Activated CD4-positive, alpha-beta T cell treated with anti-CD3 and anti-CD28 coated beads for 1 hour (primary cell): ENCODE results near the gene PPP1R11.
"Not testable (repeated sequence)": the region's sequence is repeated elsewhere in the genome, so short reads cannot be mapped to it uniquely, and the experiment has no call there.

Source experiments
- DNase-seq: peaks from one replicate; pipeline ENCODE4 v3.0.0-alpha.2; 2020

The PPP1R11 gene, protein sequence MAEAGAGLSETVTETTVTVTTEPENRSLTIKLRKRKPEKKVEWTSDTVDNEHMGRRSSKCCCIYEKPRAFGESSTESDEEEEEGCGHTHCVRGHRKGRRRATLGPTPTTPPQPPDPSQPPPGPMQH

DNA sequence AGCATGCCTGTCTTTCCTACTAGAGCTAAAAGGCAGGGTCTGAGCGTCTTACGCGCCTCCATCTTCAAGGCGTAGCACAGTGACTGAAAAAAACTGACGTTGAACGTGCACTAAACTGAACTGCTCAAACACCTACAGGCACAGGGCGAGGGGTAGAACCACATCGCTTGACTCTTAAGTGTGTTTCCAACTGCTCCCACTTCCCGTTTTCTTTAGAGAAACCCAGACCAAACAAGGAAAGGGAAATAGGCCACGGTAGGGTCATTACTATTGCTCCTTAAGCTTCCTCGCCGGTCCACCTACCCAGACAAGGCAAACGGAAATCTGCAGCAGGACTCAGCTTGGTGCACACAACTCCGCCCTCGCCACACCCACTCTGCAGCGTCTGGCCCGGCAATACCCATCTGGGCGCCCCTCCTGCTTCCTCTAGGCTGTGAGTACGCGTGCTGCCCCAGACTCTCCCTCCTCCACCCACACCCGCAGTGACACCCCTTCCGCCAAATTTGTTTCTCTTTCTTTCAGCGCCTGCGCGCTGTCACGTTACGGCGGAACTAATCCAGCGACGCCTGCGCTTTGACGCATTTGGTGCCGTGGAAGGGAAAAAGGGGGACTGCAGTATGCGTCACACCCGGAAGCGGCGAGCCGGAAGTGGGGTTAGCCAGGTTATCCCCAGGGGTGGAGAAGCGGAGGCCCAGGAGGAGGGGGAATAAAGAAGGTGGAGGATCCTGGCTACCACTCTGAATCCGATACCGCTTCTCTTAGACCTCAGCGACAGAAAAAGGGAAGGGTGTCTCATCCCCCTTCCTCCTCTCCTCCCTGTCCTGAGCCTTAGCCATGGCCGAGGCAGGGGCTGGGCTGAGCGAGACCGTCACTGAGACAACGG lies at the start of gene PPP1R11:
Gene PPP1R11 (plus strand): TSS at position 622 of the 883 bp plus-strand sequence. CDS start 213 bp downstream, at position 835.
- peak; percentile 98 for DNase-seq

- no peak for DNase-seq
Measured at GRCh38 chr6:30019819-30020218, 47.2 kb upstream of the PPP1R11 start.

DNA sequence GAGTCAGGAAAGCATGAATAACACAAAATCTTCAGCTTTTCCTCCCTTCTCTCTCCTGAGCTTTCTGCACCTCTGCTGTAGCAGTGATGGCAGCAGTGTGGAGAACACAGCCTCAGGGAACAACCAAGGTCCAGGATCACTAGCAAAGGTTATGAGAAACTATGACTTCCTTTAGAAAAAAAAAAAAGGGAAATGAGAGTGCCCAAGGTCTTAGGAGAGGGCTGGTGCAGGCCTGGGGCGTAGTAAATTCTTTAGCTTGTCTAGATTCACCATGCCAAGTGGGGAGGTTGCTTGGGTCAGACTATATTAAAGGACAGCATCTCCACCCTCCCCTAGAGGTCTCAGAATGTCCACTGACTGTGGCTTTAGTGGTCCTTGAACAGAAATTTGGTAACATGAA lies 46.4 kb upstream of the PPP1R11 start:
- no peak for DNase-seq

- no peak for DNase-seq
Measured at GRCh38 chr6:30022189-30022588, 44.8 kb upstream of the PPP1R11 start.

GRCh38 chr6:30022712-30023111 lies 44.3 kb upstream of the PPP1R11 start:
- DNase-seq: not testable (repeated sequence)

- no peak for DNase-seq
Measured at GRCh38 chr6:30025186-30025585, 41.8 kb upstream of the PPP1R11 start.

DNA sequence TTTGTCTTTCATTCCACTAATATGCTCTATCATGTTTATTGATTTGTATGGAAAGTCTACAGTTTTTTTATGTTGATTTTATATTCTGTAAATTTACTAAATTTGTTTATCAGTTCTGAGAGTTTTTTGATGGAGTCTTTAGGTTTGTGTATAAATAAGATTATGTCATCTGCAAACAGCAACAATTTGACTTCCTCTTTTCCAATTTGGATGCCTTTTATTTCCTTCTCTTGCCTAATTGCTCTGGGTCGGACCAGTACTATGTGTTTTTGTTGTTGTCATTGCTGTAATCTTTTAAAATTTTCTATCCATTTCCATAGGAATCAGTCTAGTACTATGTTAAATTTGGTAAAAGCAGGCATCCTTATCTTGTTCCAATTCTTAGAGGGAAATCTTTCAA lies 37.4 kb upstream of the PPP1R11 start:
- no peak for DNase-seq

- no peak for DNase-seq
Measured at GRCh38 chr6:30031381-30031780, 35.6 kb upstream of the PPP1R11 start.

DNA sequence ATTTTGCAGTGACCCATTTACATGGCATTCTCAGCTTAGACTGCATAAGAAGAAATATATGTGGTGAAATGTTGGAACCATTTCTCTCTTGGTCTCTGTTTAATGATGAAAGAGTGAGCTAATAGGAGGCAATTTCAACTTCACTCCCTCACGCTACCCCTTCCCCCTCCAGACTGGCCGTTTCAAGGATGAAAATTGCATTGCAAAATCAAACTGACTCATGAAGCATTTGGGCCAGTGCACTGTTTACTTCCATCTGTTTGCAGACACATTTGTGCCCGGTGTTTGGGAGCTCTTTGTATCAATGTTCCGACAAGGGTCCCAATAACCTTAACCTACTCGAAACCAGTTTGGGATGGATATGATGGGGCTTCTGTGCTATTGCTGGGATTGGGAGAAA lies 33.6 kb upstream of the PPP1R11 start:
- DNase-seq: not testable (repeated sequence)

DNA sequence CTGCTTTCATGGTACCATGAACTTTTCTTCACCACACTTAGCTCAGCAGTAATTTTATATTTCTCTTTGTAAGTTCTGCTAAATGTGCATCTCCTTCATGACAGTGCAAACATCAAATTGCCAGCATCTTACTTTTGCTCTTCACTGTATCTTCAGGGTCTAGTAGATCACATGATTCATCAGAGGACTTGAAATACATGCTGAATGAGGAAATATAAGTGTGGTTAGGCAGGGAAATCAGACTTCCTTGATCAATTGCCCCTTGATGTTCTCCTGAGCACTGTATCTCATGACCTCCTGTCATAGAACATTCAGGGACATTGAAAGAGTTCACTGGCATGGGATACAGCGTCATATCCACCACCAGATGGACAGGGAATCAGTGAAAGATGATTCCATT lies 31.2 kb upstream of the PPP1R11 start:
- DNase-seq: no peak

DNA sequence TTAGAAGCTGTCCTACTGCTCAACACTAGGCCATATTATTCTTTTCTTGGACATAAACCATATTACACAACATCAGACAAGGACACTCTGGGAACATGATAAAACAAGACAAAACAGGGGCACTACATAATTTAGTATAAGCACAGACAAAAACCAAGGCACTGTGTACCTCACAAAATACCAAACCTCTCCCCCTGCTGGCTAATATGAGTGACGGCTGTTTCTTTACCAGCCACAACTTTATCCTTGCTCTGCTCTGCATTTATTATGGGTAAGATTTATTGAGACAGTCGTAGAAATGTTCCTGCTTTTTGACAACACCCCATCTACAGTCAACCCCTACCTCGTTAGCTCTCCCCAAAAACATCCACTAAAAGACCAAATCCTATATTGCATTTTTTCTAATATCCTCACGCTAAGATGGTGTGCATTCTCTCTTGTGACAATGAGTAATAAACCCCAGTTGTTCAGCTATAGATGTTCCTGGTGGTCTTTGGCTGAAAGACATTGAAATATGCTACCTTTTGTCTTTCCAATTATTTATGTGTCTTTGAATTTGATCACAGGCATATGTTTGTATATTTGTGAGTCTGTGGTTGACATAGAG lies 29.7 kb upstream of the PPP1R11 start:
- DNase-seq: no peak

DNA sequence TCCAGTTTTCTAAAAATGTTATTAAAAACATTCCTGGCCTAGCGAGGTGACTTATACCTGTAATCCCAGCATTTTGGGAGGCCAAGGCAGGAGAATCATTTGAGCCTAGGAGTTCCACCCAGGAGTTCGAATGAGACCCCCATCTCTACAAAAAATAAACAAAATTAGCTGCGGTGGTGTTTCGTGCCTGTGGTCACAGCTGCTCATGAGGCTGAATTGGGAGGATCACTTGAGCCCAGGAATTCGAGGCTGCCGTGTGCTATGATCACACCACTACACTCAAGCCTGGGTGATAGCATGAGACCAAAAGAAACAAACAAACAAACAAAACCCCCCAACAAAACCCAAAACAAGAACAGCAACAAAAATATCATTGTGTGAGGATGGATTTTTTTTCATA lies 25.8 kb upstream of the PPP1R11 start:
- no peak for DNase-seq

GRCh38 chr6:30041821-30042220 lies 25.2 kb upstream of the PPP1R11 start:
- DNase-seq: no peak

DNA sequence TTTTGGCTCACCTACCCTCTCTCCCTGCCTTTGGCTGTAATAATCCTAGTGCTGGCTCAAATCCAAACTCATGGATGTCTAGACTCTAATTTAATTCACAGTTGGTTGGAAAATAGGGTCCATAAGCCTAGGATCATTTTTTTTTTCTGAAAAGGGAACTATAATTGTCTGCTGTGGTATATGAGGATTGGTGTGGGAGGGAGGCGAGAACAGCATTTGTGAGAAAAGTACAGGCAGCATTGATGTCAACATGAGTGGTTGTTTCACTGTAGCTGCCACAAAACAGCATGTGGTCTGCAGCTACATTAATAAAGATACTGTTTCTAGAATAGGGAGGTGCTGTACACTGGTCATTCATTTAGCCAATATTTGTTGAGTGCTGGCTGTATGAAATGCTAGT lies 24.5 kb upstream of the PPP1R11 start:
- no peak for DNase-seq

DNA sequence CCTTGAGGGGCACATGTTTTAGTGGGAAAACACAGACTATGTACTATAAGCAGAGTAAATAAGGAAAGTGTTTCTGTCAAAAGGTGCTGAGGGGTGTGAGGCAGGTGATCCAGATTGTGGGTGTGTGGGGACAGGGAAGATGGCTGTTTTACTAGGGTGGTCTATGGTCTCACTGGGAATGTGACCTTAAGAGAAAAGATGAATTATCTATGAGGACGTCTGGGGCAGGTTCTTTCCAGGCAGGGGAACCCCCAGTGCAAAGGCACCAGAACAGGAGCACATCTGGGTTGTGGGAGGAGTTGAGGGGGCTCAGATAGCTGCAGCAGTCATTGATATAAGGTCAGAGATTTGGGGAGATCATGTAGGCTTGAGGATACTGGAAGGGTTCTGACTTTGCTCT lies 24.1 kb upstream of the PPP1R11 start:
- DNase-seq: no peak

- DNase-seq: no peak
Measured at GRCh38 chr6:30043744-30044143, 23.3 kb upstream of the PPP1R11 start.

DNA sequence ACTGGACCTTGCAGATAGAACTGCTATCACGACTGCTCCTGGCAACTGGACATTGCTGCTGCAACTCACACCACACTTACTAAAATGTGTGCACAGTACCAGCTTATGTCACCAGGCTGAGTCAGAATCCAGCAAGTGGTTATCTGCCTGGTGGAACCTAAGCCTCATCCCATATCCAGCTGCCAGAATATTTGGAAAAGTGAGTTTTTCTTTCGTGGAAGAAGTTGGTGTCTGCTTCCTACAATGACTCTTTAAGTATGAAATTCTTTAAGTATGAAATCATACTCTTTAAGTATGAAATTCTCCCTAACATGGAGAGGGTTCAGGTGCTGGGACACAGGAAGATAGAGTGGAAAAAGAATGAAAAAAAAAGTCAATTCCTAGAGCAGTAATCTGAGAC lies 22.4 kb upstream of the PPP1R11 start:
- no peak for DNase-seq

DNA sequence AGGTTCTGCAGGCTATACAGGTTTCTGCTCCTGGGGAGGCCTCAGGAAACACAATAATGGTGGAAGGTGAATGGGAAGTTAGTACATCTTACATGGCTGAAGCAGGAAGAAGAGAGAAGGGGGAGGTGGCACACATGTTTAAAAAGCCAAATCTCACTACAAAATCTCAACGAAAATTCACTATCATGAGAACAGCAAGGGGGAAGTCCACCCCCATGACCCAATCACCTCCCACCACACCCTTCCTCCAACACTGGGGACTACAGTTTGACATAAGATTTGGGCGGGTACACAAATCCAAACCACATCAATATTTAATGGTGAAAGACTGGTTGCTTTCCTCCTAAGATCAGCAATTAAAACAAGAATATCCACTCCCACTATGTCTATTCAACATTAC lies 19.8 kb upstream of the PPP1R11 start:
- DNase-seq: no peak

GRCh38 chr6:30053682-30054081 lies 13.3 kb upstream of the PPP1R11 start:
- DNase-seq: no peak

DNA sequence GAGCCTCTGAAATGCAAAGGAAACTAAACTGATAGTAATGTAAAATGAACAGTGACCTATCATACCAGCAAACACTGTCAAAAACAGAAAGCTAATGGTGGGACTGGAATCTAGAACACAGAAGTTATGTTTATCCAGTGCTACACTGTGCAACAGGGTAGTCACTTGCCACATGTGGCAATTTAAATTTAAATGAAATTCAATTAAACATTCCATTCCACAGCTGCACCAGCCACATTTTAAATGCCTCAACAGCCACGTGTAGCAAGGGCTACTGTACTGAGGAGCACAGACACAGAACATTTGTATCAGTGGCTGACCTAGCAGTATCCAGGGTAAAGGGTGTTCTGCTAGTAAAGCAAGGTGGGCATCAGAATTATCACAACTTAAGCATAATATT lies 11.5 kb upstream of the PPP1R11 start:
- DNase-seq: no peak

DNA sequence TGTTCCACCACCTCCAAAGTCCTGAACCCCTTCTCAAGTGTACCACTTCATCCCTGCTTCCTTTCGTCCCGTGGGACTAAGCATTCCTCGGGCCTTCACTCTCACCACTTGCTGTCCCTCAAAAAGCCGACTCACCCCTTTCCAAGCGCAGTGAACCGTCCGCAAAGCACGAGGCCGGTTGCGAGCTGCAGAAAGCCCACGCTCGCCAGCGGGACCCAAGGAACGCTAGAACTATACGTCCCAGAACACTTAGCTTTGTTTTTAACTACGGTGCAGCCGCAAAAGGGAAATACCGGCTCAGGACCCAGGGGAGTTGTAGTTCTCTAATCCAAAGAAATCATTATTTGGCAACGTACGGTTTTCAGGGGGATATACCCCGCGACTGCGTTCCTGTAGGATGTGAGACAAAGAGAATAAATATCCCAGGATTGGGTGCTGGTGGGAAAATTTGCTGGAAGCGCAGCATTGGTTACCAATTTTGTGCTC lies 6.3 kb upstream of the PPP1R11 start:
- no peak for DNase-seq

DNA sequence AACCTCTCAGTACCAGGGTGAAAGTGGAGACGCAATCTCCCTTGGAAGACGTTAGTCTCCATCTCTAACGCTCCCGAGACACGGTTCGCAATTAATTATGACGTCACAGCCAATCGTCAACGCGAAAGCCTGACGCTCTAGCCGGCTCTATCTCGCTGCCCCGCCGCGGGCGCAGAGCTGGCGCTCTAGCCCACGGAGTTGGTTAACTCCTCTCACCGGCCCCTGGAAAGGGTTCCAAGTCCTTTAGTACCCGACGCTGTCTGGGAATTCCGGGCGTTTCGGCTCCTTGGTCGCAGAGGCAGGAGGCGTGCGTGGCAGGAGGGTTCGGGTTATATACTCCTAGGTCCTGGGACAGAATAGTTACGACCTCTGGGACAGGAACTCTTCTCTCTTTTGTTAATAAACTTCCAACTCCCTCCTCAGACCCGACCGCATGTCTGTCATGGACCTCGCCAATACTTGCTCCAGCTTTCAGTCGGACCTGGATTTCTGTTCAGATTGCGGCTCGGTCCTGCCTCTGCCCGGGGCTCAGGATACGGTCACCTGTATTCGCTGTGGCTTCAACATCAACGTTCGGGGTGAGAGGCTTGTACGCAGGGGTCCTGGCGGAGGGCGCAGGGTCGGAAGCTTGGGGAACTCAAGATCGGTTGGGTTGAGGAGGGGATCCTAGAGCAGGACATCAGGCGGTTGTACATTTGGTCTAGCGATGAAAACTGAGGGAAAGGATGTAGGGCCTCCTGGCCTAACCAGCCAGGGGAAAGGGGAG lies 5.7 kb upstream of the PPP1R11 start, which contains the start of gene POLR1H:
Gene POLR1H (plus strand): TSS at position 174 of the 766 bp plus-strand sequence. CDS start 260 bp downstream, at position 434.
- DNase-seq: peak; percentile 77

- no peak for DNase-seq
Measured at GRCh38 chr6:30061858-30062458, 5.0 kb upstream of the PPP1R11 start.
